ENCODE measurements around the gene RSF1.

Gene RSF1

DNA sequence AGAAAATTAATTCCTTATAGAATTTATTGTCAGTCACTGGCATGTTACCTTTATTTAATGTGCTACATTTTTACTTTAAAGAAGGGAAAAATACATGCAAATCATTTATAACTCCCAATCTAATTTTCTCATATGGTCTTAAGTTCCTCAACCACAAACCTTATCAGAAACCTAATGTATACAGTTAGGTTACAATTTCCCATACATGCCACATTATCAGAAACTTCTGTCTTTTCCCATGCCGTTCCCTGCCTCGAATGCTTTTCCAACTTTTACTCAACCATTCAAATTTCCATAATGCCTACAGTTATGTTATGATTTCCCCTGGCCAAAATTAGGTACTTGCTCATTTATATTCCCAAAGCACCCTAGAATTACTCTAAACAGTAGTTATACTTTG lies 13.5 kb downstream of the RSF1 start:
- TF ChIP-seq, protein P1, sequence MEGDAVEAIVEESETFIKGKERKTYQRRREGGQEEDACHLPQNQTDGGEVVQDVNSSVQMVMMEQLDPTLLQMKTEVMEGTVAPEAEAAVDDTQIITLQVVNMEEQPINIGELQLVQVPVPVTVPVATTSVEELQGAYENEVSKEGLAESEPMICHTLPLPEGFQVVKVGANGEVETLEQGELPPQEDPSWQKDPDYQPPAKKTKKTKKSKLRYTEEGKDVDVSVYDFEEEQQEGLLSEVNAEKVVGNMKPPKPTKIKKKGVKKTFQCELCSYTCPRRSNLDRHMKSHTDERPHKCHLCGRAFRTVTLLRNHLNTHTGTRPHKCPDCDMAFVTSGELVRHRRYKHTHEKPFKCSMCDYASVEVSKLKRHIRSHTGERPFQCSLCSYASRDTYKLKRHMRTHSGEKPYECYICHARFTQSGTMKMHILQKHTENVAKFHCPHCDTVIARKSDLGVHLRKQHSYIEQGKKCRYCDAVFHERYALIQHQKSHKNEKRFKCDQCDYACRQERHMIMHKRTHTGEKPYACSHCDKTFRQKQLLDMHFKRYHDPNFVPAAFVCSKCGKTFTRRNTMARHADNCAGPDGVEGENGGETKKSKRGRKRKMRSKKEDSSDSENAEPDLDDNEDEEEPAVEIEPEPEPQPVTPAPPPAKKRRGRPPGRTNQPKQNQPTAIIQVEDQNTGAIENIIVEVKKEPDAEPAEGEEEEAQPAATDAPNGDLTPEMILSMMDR (IDR thresholded peaks at IDR 0.05; ENCODE audit: control extremely low read depth, extremely low read depth, low read depth, missing control alignments) = no peak
- ChIA-PET CTCF (interaction anchor here (0.8 kb wide), 1 partner anchor 11 kb away, joined by 3 read pairs; no protein-coding TSS in a partner anchor), POLR2A (no interaction called here)
- no peak for DNase-seq (ENCODE audit: extremely low spot score)

- no peak for DNase-seq (ENCODE audit: extremely low spot score)
- TF ChIP-seq, protein P1 (IDR thresholded peaks at IDR 0.05; ENCODE audit: control extremely low read depth, extremely low read depth, low read depth, missing control alignments) = no peak
- ChIA-PET CTCF (interaction anchor here (0.8 kb wide), 1 partner anchor 10 kb away, joined by 3 read pairs; no protein-coding TSS in a partner anchor), POLR2A (no interaction called here)
Observed at GRCh38 chr11:77806415-77806814, 14.1 kb downstream of the RSF1 start.

DNA sequence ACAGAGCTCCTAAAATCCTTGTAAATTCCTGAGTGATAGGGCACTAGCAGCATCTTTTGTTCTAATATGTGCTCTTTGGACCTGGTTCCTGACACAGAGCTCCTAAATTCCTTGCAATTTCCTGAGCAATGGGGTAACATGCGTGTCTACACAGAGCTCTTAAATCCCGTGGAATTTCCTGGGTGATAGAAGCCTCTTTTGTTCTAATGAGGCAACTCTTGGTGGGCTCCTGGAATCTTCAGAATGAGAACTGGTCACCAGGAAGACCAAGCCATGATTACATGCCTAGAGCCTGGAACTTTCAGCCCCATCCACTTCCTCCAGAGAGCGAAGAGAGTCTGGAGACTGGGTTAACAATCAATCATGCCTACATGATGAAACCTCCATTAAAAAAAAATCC lies 19.0 kb downstream of the RSF1 start:
- TF ChIP-seq, protein P1 (IDR thresholded peaks at IDR 0.05; ENCODE audit: control extremely low read depth, extremely low read depth, low read depth, missing control alignments) = no peak
- ChIA-PET POLR2A (no interaction called here), CTCF (interaction anchor here (1.4 to 1.7 kb wide), 2 partner anchors 14 to 18 kb away, joined by 5 to 7 read pairs; no protein-coding TSS in a partner anchor)
- DNase-seq (ENCODE audit: extremely low spot score) = no peak

DNA sequence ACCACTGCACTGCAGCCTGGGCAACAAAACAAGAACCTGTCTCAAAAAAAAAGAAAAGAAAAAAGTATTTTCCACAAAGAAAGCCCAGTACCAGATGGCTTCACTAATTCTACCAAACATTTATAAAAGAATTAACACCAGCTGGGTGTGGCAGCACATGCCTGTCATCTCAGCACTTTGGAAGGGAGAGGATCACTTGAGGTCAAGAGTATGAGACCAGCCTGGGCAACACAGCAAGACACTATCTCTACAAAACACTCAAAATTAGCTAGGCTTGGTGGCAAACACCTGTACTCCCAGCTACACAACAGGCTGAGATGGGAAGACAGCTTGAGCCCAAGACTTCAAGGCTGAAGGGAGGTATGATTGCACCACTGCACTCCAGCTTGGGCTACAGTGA lies 20.1 kb downstream of the RSF1 start:
- CTCF ChIA-PET = interaction anchor here (0.7 to 1.6 kb wide), 3 partner anchors 11 to 19 kb away, joined by 3 to 7 read pairs (median 3); no protein-coding TSS in a partner anchor

DNA sequence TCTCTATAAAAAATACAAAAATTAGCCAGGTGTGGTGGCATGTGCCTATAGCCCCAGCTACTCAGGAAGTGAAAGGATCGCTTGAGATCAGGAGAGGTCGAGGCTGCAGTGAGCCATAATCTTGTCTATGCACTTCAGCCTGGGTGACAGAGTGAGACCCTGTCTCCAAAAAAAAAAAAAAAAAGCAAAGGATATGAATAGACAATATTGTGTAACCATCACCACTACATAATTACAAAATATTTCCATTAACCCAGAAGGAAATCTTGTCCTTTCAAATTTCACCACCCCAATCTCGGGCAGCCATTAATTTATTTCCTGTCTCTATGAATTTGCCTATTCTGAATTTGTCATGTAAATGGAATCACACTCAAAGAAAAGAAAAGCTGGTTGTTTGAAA lies 21.2 kb downstream of the RSF1 start:
- ChIA-PET POLR2A (no interaction called here), CTCF (no interaction called here)
- no peak for DNase-seq (ENCODE audit: extremely low spot score)
- TF ChIP-seq, protein P1 (IDR thresholded peaks at IDR 0.05; ENCODE audit: control extremely low read depth, extremely low read depth, low read depth, missing control alignments) = no peak

More for the DNA sequence above, 20.1 kb downstream of the RSF1 start:
- POLR2A ChIA-PET = no interaction called here
- no peak for DNase-seq (ENCODE audit: extremely low spot score)
- TF ChIP-seq, protein P1 (IDR thresholded peaks at IDR 0.05; ENCODE audit: control extremely low read depth, extremely low read depth, low read depth, missing control alignments) = no peak

DNA sequence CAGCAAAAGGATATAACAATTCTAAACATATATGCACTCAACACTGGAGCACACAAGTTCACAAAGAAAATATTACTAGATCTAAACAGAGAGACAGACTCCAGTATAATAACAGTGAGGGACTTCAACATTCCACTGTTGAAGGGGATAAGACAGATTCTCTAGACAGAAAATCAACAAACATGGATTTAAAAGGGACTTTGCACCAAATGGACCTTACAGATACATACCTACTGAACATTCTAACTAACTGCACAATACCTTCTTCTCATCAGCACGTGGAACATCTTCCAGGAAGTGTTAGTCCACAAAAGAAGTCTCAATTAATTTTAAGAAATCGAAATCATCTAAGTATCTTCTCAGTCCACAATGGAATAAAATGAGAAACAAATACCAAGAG lies 26.6 kb downstream of the RSF1 start:
- POLR2A ChIA-PET = no interaction called here
- DNase-seq (ENCODE audit: extremely low spot score) = no peak
- TF ChIP-seq, protein P1 (IDR thresholded peaks at IDR 0.05; ENCODE audit: control extremely low read depth, extremely low read depth, low read depth, missing control alignments) = no peak
- CTCF ChIA-PET = no interaction called here

- TF ChIP-seq, protein P1 (IDR thresholded peaks at IDR 0.05; ENCODE audit: control extremely low read depth, extremely low read depth, low read depth, missing control alignments) = no peak
- CTCF ChIA-PET = no interaction called here
- POLR2A ChIA-PET = no interaction called here
- no peak for DNase-seq (ENCODE audit: extremely low spot score)
Observed at GRCh38 chr11:77791301-77791700, 29.2 kb downstream of the RSF1 start.

Measured in GM10248 (cell line).